ENCODE measurements around the gene SDR42E2.

- TF ChIP-seq CTCF (conservative IDR thresholded peaks at IDR 0.05 in 1 of 2, IDR thresholded peaks at IDR 0.05 in 1 of 2; ENCODE audit: low read depth in 1 of 2, low read length in 2 of 2) (no peak), EZH2 (IDR thresholded peaks at IDR 0.05; ENCODE audit: low read length, missing control alignments) (no peak)
Measured at GRCh38 chr16:22184615-22184968, 22.3 kb downstream of the SDR42E2 start.

Data from fibroblast of lung (primary cell).